Neutrophil (primary cell): Measurements from ENCODE around the gene ZCCHC9.

ENCODE experiments used
- H3K27ac ChIP-seq: fragments of 200-600 bp; sonication (generic); 2 replicates; pipeline ENCODE4 v1.5.1; 2016; ENCODE audit warnings: mild to moderate bottlenecking, moderate library complexity
- H3K27me3 ChIP-seq: fragments of 200-600 bp; sonication (generic); 2 replicates; pipeline ENCODE4 v1.6.0; 2016; ENCODE audit warnings: mild to moderate bottlenecking
- H3K36me3 ChIP-seq: fragments of 200-600 bp; sonication (generic); 2 replicates; pipeline ENCODE4 v1.5.1; 2017
- H3K4me1 ChIP-seq, 2 experiments: fragments of 200-600 bp in 1 of 2; sonication (generic) in 1 of 2; 1 replicate in 1 of 2; 2 replicates in 1 of 2; pipeline versions ENCODE4 v1.5.1 to v1.6.1; 2013 to 2016; ENCODE audit warnings: low read depth in 1 of 2, low read length in 1 of 2, mild to moderate bottlenecking in 1 of 2, moderate library complexity in 1 of 2; ENCODE audit not compliant: control insufficient read depth in 1 of 2, insufficient read depth in 1 of 2
- H3K4me3 ChIP-seq, 2 experiments: fragments of 200-600 bp in 1 of 2; sonication (generic) in 1 of 2; 1 replicate in 1 of 2; 2 replicates in 1 of 2; pipeline ENCODE4 v1.5.1; 2013 to 2016; ENCODE audit warnings: low read depth in 1 of 2, low read length in 1 of 2, mild to moderate bottlenecking in 1 of 2, moderate library complexity in 1 of 2
- H3K9me3 ChIP-seq: fragments of 200-600 bp; sonication (generic); 2 replicates; pipeline ENCODE4 v1.5.1; 2016
- TF ChIP-seq, protein P1 (sequence below): fragments of 200-600 bp; sonication (generic); IDR thresholded peaks from 2 replicates; pipeline ENCODE4 v1.5.1; 2016; ENCODE audit warnings: antibody characterized with exemption

ZCCHC9 gene

DNA sequence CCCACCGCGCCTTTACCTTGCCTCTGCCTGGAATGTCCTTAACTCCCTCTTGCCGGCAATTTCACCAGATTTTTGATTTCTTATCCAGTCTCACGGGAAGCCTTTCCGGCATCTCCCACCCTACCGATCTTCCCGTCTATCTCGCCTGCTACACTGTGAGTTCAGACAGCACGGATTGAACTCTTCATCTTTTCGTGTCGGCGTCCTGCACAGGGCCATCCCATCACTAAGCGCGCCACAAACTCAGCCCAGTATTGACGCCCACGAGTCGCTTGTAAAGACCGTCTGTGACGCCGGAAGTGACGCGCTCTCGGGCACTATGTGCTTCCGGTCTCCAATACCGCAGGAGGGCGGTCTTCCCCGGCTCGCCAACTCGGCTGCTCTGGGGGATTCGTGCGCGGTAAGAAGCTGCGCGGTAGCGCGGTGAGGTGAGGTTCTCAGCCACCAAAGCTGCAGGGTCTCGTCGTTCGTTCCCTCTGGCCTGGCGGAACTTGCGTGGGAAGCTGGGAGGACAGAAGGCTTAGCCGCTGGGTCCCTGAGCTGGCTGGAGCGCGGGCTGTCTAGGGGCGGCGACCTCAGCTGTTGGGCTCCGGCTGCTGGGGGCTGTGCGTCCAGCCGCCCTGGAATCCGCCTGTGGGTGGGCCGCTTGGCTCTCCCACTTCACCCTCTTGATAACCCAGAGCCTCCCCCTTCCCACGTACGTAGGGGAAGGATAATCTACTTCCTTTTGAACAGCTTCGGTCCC, at the start of gene ZCCHC9:
ZCCHC9 (plus strand) TSS at position 317 of the 745 bp plus-strand sequence. CDS start 3,171 bp downstream, outside the sequence.
- TF ChIP-seq, protein P1, sequence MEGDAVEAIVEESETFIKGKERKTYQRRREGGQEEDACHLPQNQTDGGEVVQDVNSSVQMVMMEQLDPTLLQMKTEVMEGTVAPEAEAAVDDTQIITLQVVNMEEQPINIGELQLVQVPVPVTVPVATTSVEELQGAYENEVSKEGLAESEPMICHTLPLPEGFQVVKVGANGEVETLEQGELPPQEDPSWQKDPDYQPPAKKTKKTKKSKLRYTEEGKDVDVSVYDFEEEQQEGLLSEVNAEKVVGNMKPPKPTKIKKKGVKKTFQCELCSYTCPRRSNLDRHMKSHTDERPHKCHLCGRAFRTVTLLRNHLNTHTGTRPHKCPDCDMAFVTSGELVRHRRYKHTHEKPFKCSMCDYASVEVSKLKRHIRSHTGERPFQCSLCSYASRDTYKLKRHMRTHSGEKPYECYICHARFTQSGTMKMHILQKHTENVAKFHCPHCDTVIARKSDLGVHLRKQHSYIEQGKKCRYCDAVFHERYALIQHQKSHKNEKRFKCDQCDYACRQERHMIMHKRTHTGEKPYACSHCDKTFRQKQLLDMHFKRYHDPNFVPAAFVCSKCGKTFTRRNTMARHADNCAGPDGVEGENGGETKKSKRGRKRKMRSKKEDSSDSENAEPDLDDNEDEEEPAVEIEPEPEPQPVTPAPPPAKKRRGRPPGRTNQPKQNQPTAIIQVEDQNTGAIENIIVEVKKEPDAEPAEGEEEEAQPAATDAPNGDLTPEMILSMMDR: peak; percentile 42
- no peaks in the 10 kb centered on the region for H3K27me3 ChIP-seq
- H3K27ac ChIP-seq: peak within 1 kb of the TSS; percentile 89
- H3K4me3 ChIP-seq: peak within 1 kb of the TSS; percentile 84 to 86
- H3K9me3 ChIP-seq: no peaks in the 10 kb centered on the region
- peaks cover 8% of the 10 kb centered on the region for H3K36me3 ChIP-seq
- peaks cover 18 to 29% of the 10 kb centered on the region in 2 experiments for H3K4me1 ChIP-seq

- Histone ChIP-seq H3K27ac (no peak overlapping the region), H3K27me3 (no peaks in the 10 kb centered on the region), H3K4me3 (no peak overlapping the region), H3K9me3 (no peaks in the 10 kb centered on the region), H3K4me1 (no peaks in the 10 kb centered on the region), H3K36me3 (no peaks in the 10 kb centered on the region)
- TF ChIP-seq, protein P1: no peak
These were observed 49.5 kb upstream of the ZCCHC9 start for GRCh38 chr5:81251922-81252321.

DNA sequence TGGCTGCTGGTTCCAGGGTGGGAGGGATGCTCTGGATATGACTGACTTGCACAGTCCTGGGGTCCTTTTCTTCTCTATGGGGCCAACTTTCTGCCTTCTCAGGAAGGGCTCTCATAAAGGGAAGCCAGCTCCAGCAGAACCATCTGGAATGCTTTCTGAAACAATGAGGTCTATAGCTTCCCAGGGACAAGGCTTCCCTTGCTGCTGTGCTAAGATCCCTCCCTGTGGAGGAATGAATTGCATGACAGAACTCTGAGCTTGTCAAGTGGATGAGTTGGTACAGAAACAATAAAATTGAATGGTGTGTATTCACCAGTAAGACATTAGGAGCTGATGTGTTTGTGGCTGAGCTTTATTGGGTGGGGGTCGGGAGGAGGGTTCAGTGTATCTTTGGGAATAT, 48.5 kb upstream of the ZCCHC9 start:
- no peak overlapping the region for H3K4me3 ChIP-seq
- no peaks in the 10 kb centered on the region for H3K36me3 ChIP-seq
- H3K27me3 ChIP-seq: no peaks in the 10 kb centered on the region
- no peaks in the 10 kb centered on the region for H3K9me3 ChIP-seq
- TF ChIP-seq, protein P1: no peak
- H3K4me1 ChIP-seq: peaks cover 0 to 1% of the 10 kb centered on the region in 2 experiments
- H3K27ac ChIP-seq: no peak overlapping the region

DNA sequence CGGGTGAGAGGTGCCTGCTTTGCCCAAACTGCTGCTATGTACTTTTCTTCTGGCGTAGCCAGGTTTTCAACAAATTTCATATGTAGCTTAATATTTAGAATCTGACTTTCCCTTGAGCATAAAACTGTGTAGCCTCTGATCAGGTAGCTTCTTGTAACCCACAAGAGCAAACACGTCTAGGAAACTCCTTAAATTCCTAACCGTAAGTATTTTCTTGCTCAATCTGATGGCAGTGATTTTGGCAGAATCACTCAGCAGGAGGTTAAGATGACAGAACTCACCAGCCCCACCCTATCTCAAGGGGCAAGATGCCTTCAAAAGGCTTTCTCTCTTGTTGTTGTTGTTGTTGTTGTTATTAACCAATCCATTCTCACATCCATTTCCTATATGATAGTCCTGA, 47.5 kb upstream of the ZCCHC9 start:
- TF ChIP-seq, protein P1: no peak
- H3K9me3 ChIP-seq: no peaks in the 10 kb centered on the region

GRCh38 chr5:81254886-81255559, 46.4 kb upstream of the ZCCHC9 start:
- Histone ChIP-seq H3K4me1 (peaks cover 0 to 4% of the 10 kb centered on the region in 2 experiments), H3K27ac (no peak overlapping the region), H3K36me3 (no peaks in the 10 kb centered on the region), H3K27me3 (no peaks in the 10 kb centered on the region), H3K9me3 (no peaks in the 10 kb centered on the region), H3K4me3 (no peak overlapping the region)
- TF ChIP-seq, protein P1: no peak

More for the DNA sequence above, 47.5 kb upstream of the ZCCHC9 start:
- H3K36me3 ChIP-seq: no peaks in the 10 kb centered on the region
- no peak overlapping the region for H3K4me3 ChIP-seq
- peaks cover 0 to 4% of the 10 kb centered on the region in 2 experiments for H3K4me1 ChIP-seq
- H3K27me3 ChIP-seq: no peaks in the 10 kb centered on the region
- H3K27ac ChIP-seq: no peak overlapping the region
